ENCODE measurements around the gene ACP5.
"Not testable (repeated sequence)": the region's sequence is repeated elsewhere in the genome, so short reads cannot be mapped to it uniquely, and the experiment has no call there.

Gene ACP5

DNA sequence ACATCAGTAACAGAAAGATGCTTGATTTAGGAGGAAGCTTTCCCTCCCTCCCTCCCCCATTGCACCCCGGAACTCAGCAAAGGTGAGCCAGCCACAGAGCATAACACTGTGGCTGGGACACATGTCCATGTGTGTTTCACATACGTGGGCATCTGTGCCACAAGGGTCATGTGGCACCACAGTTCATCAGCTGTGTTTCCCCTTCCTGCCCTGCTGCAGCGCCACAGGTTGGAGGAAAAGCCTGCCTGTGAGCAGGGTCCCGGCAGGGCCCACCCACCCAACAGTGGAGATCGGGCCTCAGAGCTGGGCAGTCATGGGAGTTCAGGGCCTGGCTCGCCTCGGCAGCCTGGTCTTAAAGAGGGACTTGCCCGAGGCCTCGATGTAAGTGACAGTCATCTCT lies 2.8 kb downstream of the ACP5 start:
- TF ChIP-seq, protein P1, sequence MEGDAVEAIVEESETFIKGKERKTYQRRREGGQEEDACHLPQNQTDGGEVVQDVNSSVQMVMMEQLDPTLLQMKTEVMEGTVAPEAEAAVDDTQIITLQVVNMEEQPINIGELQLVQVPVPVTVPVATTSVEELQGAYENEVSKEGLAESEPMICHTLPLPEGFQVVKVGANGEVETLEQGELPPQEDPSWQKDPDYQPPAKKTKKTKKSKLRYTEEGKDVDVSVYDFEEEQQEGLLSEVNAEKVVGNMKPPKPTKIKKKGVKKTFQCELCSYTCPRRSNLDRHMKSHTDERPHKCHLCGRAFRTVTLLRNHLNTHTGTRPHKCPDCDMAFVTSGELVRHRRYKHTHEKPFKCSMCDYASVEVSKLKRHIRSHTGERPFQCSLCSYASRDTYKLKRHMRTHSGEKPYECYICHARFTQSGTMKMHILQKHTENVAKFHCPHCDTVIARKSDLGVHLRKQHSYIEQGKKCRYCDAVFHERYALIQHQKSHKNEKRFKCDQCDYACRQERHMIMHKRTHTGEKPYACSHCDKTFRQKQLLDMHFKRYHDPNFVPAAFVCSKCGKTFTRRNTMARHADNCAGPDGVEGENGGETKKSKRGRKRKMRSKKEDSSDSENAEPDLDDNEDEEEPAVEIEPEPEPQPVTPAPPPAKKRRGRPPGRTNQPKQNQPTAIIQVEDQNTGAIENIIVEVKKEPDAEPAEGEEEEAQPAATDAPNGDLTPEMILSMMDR (IDR thresholded peaks at IDR 0.05; ENCODE audit: insufficient read depth, low read length, poor library complexity, severe bottlenecking), result no peak
- no peak for DNase-seq (ENCODE audit: extremely low read depth, insufficient read length)
- no peaks in the 10 kb centered on the region for H3K36me3 ChIP-seq (ENCODE audit: control insufficient read depth, insufficient read depth, low read length)
- H3K4me3 ChIP-seq (replicated peaks; ENCODE audit: low read depth, low read length), result no peak overlapping the region
- H3K27me3 ChIP-seq (replicated peaks; ENCODE audit: control insufficient read depth, insufficient read depth, low read length), result no peaks in the 10 kb centered on the region

DNA sequence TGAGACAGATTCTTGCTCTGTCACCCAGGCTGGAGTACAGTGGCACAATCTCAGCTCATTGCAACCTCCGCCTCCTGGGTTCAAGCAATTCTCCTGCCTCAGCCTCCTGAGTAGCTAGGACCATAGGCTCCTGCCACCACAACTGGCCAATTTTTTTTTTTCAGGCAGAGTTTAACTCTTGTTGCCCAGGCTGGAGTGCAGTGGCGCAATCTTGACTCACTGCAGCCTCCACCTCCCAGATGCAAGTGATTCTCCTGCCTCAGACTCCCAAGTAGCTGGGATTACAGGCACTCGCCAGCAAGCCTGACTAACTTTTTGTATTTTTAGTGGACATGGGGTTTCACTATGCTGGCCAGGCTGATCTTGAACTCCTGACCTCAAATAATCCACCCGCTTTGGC lies 3.7 kb downstream of the ACP5 start:
- H3K36me3 ChIP-seq (ENCODE audit: control insufficient read depth, insufficient read depth, low read length); DNase-seq (ENCODE audit: extremely low read depth, insufficient read length); H3K27me3 ChIP-seq (replicated peaks; ENCODE audit: control insufficient read depth, insufficient read depth, low read length); H3K4me3 ChIP-seq (replicated peaks; ENCODE audit: low read depth, low read length): not testable (repeated sequence)

DNA sequence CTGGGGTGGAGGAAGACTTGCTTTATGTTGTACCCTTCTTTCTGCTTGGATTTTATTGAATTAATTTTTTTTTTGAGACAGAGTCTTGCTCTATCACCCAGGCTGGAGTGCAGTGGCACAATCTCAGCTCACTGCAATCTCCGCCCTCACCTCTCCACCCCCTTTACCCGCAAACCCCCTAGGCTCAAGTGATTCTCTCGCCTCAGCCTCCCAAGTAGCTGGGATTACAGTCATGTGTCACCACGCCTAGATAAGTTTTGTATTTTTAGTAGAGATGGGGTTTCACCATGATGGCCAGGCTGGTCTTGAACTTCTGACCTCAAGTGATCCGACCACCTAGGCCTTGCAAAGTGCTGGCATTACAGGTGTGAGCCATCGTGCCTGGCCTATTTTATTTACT lies 4.1 kb downstream of the ACP5 start:
- not testable (repeated sequence) for H3K4me3 ChIP-seq (replicated peaks; ENCODE audit: low read depth, low read length); H3K27me3 ChIP-seq (replicated peaks; ENCODE audit: control insufficient read depth, insufficient read depth, low read length); DNase-seq (ENCODE audit: extremely low read depth, insufficient read length); H3K36me3 ChIP-seq (ENCODE audit: control insufficient read depth, insufficient read depth, low read length)

DNA sequence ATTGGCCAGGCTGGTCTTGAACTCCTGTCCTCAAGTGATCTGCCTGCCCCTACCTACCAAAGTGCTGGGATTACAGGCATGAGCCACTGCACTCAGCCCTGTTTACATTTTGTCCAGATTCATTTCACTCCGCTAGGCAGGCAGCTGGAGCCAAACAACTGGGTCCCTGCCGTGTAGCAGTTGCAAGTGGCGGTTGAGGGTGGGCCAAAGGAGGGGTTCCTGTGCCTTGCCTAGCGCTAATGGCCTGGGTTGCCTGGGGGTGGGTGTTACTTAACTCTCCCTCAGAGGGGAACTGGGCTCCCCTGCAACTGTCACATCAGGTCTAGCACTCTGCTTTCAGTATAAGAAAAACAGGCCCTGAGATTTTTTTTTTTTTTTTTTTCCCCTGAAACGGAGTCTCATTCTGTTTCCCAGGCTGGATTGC lies 7.4 kb downstream of the ACP5 start:
- TF ChIP-seq, protein P1 (IDR thresholded peaks at IDR 0.05; ENCODE audit: insufficient read depth, low read length, poor library complexity, severe bottlenecking), result no peak
- Histone ChIP-seq H3K4me3 (replicated peaks; ENCODE audit: low read depth, low read length) (no peak overlapping the region), H3K36me3 (ENCODE audit: control insufficient read depth, insufficient read depth, low read length) (no peaks in the 10 kb centered on the region), H3K27me3 (replicated peaks; ENCODE audit: control insufficient read depth, insufficient read depth, low read length) (no peaks in the 10 kb centered on the region)
- no peak for DNase-seq (ENCODE audit: extremely low read depth, insufficient read length)

DNA sequence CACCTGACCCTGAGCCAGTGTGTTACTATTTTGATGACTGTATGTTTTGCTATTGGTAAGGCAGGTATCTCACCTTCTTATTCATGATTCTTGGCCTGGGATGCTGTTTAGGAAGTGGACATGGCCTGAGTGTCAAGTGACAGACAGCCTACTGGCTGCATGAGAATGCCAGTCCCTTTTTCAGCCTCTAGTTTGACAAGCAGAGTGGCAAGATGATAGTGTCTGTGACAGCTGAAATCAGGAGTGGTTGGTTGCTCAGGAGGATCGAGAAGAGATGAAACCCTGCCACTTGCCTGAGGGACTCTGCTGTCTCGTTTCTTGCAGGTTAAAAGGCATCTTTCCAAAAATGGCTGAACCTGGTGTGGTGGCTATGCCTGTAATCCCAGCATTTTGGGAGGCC lies 11.3 kb downstream of the ACP5 start:
- TF ChIP-seq, protein P1 (IDR thresholded peaks at IDR 0.05; ENCODE audit: insufficient read depth, low read length, poor library complexity, severe bottlenecking), result no peak
- Histone ChIP-seq H3K27me3 (replicated peaks; ENCODE audit: control insufficient read depth, insufficient read depth, low read length) (no peaks in the 10 kb centered on the region), H3K4me3 (replicated peaks; ENCODE audit: low read depth, low read length) (no peak overlapping the region), H3K36me3 (ENCODE audit: control insufficient read depth, insufficient read depth, low read length) (no peaks in the 10 kb centered on the region)
- DNase-seq (ENCODE audit: extremely low read depth, insufficient read length), result no peak

DNA sequence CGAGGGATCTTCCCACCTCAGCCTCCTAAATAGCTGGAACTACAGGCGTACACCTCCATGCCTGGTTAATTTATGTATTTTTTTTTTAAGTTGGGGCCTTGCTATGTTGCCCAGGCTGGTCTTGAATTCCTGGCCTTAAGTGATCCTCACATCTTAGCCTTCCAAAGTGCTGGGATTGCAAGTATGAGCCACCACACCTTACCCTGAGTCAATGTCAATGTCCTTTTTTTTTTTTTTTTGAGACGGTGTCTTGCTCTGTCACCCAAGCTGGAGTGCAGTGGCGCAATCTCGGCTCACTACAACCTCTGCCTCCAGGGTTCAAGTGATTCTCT lies 11.8 kb downstream of the ACP5 start:
- not testable (repeated sequence) for H3K27me3 ChIP-seq (replicated peaks; ENCODE audit: control insufficient read depth, insufficient read depth, low read length); H3K36me3 ChIP-seq (ENCODE audit: control insufficient read depth, insufficient read depth, low read length); H3K4me3 ChIP-seq (replicated peaks; ENCODE audit: low read depth, low read length); DNase-seq (ENCODE audit: extremely low read depth, insufficient read length)

DNA sequence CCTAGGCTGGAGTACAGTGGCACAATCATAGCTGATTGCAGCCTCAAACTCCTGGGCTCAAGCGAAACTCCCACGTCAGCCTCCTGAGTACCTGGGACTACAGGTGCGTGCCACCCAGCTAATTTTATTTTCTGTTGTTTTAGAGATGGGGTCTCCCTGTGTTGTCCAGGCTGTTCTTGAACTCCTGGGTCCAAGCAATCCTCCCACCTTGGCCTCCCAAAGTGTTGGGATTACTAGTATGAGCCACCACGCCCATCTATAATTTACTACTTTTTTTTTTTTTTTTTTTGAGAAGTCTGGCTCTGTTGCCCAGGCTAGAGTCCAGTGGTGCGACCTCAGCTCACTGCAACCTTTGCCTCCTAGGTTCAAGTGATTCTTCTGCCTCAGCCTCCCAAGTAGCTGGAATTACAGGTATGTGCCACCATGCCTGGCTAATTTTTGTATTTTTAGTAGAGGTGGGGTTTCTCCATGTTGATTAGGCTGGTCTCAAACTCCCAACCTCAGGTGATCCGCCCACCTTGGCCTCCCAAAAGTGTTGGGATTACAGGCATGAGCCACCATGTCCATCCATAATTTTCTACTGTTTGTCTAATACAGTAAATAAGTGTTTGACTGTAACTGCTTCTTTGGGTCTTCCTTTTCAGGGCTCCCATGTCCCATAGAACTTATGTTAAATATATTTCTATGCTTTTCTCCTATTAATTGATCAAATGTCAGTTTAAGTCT lies 13.2 kb downstream of the ACP5 start:
- not testable (repeated sequence) for DNase-seq (ENCODE audit: extremely low read depth, insufficient read length); H3K4me3 ChIP-seq (replicated peaks; ENCODE audit: low read depth, low read length); H3K36me3 ChIP-seq (ENCODE audit: control insufficient read depth, insufficient read depth, low read length); H3K27me3 ChIP-seq (replicated peaks; ENCODE audit: control insufficient read depth, insufficient read depth, low read length)

DNA sequence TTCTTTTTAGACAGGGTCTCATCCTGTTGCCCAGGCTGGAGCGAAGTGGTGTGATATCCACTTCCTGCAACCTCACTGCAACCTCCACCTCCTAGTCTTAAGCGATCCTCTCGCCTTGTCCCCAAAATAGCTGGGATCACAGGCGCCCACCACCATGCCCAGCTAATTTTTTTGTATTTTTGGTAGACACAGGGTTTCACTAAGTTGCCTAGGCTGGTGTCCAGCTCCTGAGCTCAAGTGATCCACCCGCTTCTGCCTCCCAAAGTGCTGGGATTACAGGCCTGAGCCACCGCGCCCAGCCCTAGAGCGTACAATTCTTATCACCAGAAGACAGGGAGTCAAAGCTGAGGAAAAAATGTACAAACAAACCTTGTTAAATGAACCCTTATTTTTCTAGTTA lies 13.9 kb downstream of the ACP5 start:
- H3K36me3 ChIP-seq (ENCODE audit: control insufficient read depth, insufficient read depth, low read length), result no peaks in the 10 kb centered on the region
- no peak for DNase-seq (ENCODE audit: extremely low read depth, insufficient read length)

More for the DNA sequence above, 13.9 kb downstream of the ACP5 start:
- Histone ChIP-seq H3K27me3 (replicated peaks; ENCODE audit: control insufficient read depth, insufficient read depth, low read length) (no peaks in the 10 kb centered on the region), H3K4me3 (replicated peaks; ENCODE audit: low read depth, low read length) (no peak overlapping the region)
- TF ChIP-seq, protein P1 (IDR thresholded peaks at IDR 0.05; ENCODE audit: insufficient read depth, low read length, poor library complexity, severe bottlenecking), result no peak
